HG02885 (cell line): Measurements from ENCODE around the gene DOCK4.

Source experiments
- ATAC-seq: cut with Tn5 transposase; IDR thresholded peaks from one replicate; pipeline ENCODE4 v1.9.1; 2021; ENCODE audit warnings: mild to moderate bottlenecking; ENCODE audit not compliant: unreplicated experiment, poor library complexity

Gene DOCK4

GRCh38 chr7:111803015-111803758 is 403.0 kb downstream of the DOCK4 start:
- no peak for ATAC-seq

- ATAC-seq: no peak
Observed at GRCh38 chr7:111802194-111802772, 403.9 kb downstream of the DOCK4 start.

- ATAC-seq: no peak
Observed at GRCh38 chr7:111801277-111801676, 404.9 kb downstream of the DOCK4 start.

GRCh38 chr7:111796671-111797070 is 409.5 kb downstream of the DOCK4 start:
- ATAC-seq: no peak

- no peak for ATAC-seq
Observed at GRCh38 chr7:111789870-111790269, 416.3 kb downstream of the DOCK4 start.

GRCh38 chr7:111789048-111789320 is 417.2 kb downstream of the DOCK4 start:
- no peak for ATAC-seq

GRCh38 chr7:111788286-111789047 is 417.7 kb downstream of the DOCK4 start:
- no peak for ATAC-seq

GRCh38 chr7:111787741-111788140 is 418.5 kb downstream of the DOCK4 start:
- no peak for ATAC-seq

GRCh38 chr7:111787099-111787498 is 419.1 kb downstream of the DOCK4 start:
- no peak for ATAC-seq

- no peak for ATAC-seq
Observed at GRCh38 chr7:111785076-111785475, 421.1 kb downstream of the DOCK4 start.

- no peak for ATAC-seq
Observed at GRCh38 chr7:111784296-111784695, 421.9 kb downstream of the DOCK4 start.

- no peak for ATAC-seq
Observed at GRCh38 chr7:111783854-111784253, 422.3 kb downstream of the DOCK4 start.

GRCh38 chr7:111780527-111780926 is 425.7 kb downstream of the DOCK4 start:
- no peak for ATAC-seq

- no peak for ATAC-seq
Observed at GRCh38 chr7:111775206-111775605, 431.0 kb downstream of the DOCK4 start.

GRCh38 chr7:111772716-111773115 is 433.5 kb downstream of the DOCK4 start:
- ATAC-seq: no peak

- no peak for ATAC-seq
Observed at GRCh38 chr7:111771638-111772037, 434.6 kb downstream of the DOCK4 start.

GRCh38 chr7:111770116-111770515 is 436.1 kb downstream of the DOCK4 start:
- no peak for ATAC-seq

- ATAC-seq: no peak
Observed at GRCh38 chr7:111765751-111766643, 440.2 kb downstream of the DOCK4 start.

- ATAC-seq: peak; percentile 66
Observed at GRCh38 chr7:111763221-111763801, 442.9 kb downstream of the DOCK4 start.

GRCh38 chr7:111762799-111763198 is 443.4 kb downstream of the DOCK4 start:
- no peak for ATAC-seq
